HPDE6-E6E7 (cell line): Measurements from ENCODE around the gene MUC2.

Source experiments
- DNase-seq: peaks from one replicate; pipeline ENCODE4 v3.0.0; 2011; ENCODE audit warnings: missing footprints; ENCODE audit errors: extremely low spot score

MUC2 gene

DNA sequence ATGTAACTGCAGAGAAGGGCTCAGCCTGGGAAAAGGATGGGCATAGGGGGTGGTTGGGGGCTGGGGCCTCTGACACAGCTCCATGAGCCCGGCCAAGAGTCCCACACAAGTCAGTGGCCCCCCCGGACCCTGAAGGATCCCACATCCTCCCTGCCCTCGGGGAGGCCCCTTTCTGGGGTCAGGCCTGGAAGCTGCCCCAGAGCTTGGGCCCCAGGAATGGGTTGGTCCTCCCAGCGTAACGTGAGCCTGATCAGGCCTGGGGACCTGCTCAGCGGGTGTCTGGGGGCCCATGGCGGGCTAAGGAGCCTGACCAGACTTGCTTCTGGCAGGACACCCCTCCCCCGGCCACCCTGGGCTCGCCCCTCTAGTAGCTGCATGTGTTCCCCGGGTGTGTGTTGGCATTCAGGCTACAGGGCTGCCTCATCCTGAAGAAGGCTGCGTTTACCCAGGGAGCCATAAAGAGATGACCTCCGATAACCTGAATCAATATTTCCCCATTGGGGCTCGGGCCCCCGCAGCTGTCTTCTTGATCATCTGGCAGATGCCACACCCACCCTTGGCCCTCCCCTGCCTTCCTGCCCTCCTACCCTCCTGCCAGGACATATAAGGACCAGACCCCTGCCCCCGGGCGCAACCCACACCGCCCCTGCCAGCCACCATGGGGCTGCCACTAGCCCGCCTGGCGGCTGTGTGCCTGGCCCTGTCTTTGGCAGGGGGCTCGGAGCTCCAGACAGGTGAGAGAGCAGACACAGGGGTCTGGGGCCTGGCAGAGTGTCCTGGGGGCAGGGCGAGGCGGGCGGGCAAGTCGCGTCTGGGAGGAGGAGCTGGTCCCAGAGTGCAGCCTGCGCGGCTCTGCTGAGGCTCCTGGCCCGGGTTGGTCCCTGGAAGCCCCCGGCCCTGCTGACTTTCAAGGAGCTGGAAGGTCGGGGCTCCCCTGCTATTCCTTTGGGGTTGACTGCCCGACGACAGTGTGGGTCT lies at the start of gene MUC2:
TSS of gene MUC2 (plus strand) at position 631 of the 978 bp plus-strand sequence.
- no peak for DNase-seq

DNA sequence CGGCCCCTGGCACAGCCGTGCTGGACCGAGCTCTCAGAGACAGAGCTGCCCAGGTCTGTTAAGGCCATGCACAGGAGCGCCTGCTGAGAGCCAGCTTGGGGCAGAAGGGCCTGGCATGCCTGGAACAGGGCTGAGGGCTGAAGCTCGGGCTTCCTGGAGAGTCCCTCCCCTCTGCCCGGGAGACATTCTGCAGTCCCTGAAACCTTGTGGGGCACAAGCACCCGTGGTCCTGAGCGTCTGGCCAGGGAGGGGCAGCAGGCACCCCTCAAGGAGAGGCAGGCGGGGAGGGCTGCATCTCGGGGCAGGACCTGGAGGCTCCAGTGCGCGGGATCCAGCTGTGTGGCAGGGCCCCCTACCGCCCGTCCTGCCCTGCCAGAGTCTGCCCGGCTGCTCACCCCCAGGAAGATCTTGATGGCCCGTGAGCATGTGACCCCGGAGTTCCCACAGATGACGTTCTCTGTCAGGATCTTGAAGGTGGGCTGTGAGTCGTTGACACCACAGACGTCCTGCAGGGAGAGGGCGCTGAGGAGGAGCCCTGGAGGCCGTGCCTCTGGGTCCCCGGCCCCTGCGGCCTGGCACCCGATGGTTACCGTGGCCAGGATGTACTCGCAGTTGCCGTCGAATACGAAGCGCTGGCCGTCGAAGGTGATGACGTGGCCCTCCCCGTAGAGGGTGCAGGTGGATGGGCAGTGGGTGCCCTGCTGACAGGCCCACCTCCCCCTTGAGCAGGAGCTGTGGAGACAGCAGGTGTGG lies 49.1 kb upstream of the MUC2 start:
- DNase-seq, result no peak

- DNase-seq, result no peak
Observed at GRCh38 chr11:1026163-1026450, 48.6 kb upstream of the MUC2 start.

- DNase-seq, result no peak
Observed at GRCh38 chr11:1026641-1027482, 47.8 kb upstream of the MUC2 start.

DNA sequence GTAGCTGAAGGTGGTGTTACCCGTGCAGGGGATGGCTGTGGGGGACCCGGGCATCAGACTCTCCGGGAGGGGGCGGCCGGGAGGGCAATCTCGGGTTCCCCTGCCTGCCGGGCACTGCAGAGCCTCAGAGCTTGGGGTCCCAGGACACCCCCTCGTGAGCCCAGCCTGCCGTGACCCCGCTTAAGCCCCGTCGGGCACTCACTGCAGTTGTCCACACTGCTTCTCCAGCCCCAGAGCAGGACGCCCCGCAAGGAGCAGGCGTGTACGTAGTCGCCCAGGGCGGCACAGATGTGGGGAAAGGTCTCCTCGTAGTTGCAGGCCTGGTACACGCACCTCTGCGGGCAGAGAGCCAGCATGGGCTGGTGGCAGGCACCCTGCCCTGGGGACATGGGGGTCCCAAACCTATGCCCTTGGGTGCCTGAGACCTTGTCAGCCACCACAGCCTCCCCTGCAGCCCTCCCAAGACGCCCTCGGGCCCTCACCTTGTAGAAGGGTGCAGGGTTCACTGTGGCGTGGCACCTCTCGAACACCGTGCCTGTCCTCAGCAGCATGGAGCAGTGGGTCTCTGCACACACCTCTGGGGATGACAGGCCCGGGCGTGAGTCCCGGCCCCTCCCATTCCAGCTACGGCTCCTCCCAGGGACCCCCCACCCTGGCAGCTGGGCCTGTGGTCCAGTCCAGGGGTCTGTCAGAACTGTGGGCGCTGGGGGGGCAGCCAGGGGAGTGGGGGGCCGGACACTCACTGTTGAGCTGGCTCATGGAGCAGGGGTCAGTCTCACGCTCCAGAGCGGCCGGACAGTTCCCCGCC lies 47.0 kb upstream of the MUC2 start:
- DNase-seq, result no peak

DNA sequence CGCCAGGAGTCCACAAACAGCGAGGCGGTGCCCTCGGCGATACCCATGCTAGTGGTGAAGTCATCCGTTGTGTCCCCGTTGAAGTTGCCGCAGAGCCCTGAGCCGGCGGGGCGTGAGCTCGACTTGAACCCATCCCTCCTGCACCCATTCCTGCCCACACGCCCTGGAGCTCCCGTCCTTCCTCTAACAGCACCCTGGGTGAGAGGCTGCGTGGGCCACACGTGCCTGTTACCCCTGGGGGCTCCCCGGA lies 46.5 kb upstream of the MUC2 start:
- DNase-seq, result no peak

- DNase-seq, result no peak
Observed at GRCh38 chr11:1028616-1029015, 46.1 kb upstream of the MUC2 start.

DNA sequence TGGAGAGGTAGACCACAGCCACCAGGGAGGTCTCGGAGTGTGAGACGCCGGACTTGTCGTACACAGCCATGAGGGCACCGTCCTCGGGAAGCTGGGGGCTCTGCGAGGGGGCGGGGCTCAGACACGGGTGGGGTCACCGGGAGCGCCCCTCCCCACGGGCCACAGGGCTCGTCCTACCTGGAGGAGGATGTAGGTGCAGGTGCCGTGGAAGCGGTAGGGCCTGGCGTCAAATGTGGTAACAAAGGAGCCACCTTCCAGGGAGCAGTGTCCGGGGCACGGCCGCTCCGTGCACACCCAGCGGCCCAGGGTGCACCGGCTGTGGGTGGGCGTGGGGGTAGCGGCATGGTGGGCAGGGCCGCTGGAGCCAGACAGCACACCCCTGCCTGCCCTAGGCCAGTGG lies 45.6 kb upstream of the MUC2 start:
- DNase-seq, result no peak

- DNase-seq, result no peak
Observed at GRCh38 chr11:1029654-1030053, 45.0 kb upstream of the MUC2 start.

DNA sequence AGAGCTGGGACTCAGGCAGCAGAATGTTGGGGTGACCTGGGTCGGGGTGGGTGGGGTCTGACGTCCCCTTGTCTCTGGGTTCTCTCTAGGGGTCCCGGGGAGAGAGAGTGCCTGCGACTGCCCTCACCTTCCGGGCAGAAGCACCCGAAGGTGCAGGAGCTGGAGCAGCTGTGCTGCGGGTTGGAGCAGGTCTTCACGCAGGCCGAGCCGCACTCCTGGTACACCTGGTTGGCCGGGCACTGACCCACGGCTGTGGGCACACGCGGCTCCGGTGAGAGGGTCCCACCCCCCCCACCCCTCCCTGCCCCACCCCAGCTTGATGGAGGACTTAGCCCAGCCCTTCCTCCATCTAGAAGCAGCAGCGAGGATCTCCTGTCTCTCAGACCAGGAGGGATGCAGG lies 44.6 kb upstream of the MUC2 start:
- DNase-seq, result no peak

DNA sequence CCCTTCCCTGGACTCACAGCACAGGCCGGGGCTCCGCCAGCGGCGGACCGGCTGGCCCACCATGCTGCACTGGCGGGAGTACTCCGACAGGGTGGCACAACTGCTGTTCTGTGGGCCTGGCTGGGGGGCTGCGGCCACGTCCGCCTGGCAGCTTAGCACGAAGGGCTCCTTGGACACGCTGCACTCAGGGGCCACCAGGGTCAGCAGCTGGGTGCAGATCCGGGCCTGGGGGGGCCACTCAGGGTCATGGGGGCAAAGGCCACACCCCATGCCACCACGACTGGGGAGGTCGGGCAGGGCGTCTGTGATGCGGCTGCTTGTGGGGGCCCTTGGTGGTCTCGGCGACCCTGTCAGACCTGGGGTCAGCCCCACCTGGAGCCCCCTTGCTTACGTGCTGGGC lies 44.1 kb upstream of the MUC2 start:
- no peak for DNase-seq

DNA sequence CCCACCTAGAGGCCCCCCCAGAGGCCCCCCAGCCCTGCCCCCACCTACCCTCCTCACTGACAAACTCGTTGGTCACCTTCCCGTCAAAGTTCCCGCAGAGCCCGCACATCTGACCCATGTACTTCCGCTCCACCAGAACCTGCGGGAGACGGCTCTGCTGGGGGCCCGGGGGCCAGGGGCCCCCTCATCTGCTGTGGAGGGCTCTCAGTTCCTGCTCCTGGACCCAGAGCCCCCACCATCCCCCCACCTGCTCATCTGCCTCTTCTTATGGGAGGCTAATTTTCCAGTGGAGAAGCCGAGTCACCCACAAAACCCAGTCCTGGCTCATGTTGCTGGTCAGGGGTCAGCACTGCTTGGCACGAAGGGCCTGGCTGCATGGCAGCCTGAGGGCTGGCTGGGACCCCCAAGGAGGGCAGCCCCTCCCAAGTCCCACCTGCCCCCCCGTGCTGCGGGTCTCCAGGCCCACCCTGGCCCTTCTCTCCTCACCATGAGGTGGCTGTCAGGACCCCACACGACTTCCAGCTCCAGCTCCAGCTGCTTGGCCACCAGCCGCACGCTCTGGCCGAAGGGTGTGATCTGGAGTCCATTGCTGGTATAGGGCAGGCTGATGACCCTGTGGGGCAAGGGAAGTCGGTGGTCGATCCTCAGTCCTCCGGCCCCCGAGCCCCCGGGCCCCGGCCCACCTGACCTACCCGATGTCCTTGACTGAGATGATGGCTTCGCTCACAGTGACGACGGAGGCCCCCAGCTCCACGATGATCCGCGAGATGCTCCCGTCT lies 43.4 kb upstream of the MUC2 start:
- no peak for DNase-seq

GRCh38 chr11:1032310-1032891 lies 42.3 kb upstream of the MUC2 start:
- DNase-seq, result no peak

DNA sequence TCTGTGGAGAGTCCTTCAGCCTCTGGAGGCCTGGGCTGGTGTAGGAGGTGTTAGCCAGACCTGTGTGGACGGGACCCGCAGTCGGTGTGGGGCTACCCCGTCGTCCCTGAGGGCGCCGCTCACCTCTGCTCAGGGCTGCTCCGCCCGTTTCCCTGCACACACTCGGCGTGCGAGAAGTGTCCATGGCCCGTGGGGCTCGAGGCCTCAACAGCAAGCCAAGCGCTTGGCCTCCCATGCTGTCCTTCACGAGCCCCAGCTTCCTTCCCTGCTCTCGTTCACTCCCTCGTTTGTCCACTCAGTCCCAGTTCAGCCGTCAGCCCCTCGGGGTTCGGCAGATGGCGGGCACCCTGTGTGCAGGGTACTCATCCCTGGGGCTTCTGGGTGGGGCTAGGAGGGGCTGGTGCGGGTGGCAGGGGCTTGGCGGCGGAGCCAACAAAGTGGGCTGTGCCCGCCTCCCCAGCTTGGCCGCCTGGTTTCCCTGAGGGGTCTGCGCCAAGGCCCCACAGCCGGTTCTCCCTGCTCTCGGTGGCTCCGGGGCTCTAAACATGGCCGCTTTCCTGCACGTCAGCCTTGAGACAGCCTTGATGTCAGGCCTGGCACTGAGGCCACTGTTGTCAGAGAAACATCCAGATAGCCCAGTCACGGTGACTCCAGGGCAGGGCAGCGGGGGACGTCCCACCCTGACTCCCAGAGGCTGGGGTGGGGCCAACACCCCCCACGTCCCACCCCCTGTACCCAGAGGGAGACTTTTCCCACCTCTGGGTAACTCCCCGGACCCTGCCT lies 41.5 kb upstream of the MUC2 start:
- no peak for DNase-seq

- no peak for DNase-seq
Observed at GRCh38 chr11:1034001-1034400, 40.7 kb upstream of the MUC2 start.

DNA sequence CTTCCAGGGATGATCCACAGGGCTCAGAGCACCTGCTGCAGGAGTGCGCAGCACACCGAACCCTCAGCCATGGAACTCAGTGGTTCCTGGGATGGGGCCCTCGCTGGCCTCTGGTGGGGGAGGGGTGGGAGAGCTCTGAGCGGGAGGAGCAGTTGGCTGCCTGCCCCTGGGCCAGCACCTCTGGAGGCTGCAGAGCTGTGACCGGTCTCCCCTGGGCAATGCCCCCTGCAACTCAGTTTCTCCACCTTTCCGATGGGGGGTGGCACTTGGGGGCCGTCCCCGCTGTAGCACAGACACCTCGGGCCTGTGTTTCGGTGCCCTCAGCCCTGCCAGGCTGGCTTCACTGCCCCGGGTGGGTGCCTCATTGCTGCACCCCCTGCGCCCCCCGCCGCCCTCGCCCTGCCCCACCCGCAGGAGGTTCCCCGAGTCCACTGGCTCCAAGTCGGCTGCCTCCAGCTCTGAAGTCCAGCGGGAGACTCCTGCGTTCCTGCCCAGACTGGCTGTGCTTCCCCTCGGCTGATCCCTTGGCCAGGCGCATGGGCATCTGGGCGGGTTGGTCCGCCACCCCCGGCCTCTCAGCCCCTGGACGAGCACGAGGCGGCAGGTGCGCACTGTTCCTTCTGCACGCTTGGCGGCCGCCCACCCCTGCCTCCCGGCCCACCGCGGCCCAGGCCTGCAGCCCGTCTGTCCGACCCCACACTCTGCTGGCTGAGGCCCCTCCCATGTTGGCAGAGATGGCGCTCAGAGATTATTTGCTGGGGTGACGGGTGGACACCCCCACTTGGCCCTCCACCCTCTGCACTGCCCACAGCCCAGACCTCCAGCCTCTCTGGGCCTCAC lies 40.0 kb upstream of the MUC2 start:
- no peak for DNase-seq

GRCh38 chr11:1035577-1036283 lies 38.9 kb upstream of the MUC2 start:
- no peak for DNase-seq

GRCh38 chr11:1036303-1036923 lies 38.3 kb upstream of the MUC2 start, which contains the start of gene MUC6:
Gene MUC6, minus strand, starts transcription at chr11:1036718. Its CDS starts 63 bp downstream, at chr11:1036655.
- DNase-seq, result no peak
